OCI-LY7 (cell line): ENCODE measurements around the gene TADA2B. TPM values are rescaled to one million over a fixed set of nuclear protein-coding genes. Genes with fewer than 3 reads are reported as not detected.

ENCODE experiments used
- BruUV-seq: library from RNA; stranded (reverse); fragments of 400-500 nt; replicated peaks from 2 replicates; lab custom pipeline; 2021; lab: Mats Ljungman, UMichigan
- CTCF ChIA-PET: fragments of 300-600 bp; sonication (Branson Sonifier 250); formaldehyde crosslinking; loops from one replicate; lab custom pipeline; 2022; ENCODE audit warnings: antibody characterized with exemption; ENCODE audit not compliant: unreplicated experiment; lab: Charles Lee
- POLR2A ChIA-PET: fragments of 300-600 bp; sonication (Branson Sonifier 250); formaldehyde crosslinking; loops from one replicate; lab custom pipeline; 2022; ENCODE audit warnings: antibody characterized with exemption; lab: Charles Lee
- DNase-seq: peaks from one replicate; pipeline ENCODE4 v3.0.0-alpha.2; 2015; ENCODE audit warnings: low spot score
- H2AFZ ChIP-seq: fragments of 200-600 bp; sonication (generic), shearing (Covaris generic); 2 replicates; pipeline ENCODE4 v1.6.1; 2014; ENCODE audit warnings: mild to moderate bottlenecking, antibody characterized with exemption, low read length, moderate library complexity
- H3K27ac ChIP-seq: fragments of 200-600 bp; sonication (generic); 2 replicates; pipeline ENCODE4 v1.5.1; 2014; ENCODE audit warnings: mixed run types, low read depth, mild to moderate bottlenecking, moderate library complexity, low read length, inconsistent platforms; ENCODE audit not compliant: poor library complexity, severe bottlenecking
- H3K36me3 ChIP-seq: fragments of 200-600 bp; sonication (generic); 2 replicates; pipeline ENCODE4 v1.6.1; 2014; ENCODE audit warnings: mild to moderate bottlenecking, antibody characterized with exemption, low read length, moderate library complexity, mixed read lengths; ENCODE audit not compliant: insufficient read depth
- H3K4me1 ChIP-seq: fragments of 200-600 bp; sonication (generic); 2 replicates; pipeline ENCODE4 v1.5.1; 2014; ENCODE audit warnings: mild to moderate bottlenecking, low read length; ENCODE audit not compliant: insufficient read depth, poor library complexity, severe bottlenecking
- H3K4me2 ChIP-seq: fragments of 200-600 bp; sonication (generic); 2 replicates; pipeline ENCODE4 v1.6.1; 2014; ENCODE audit warnings: mild to moderate bottlenecking, low read length
- H3K4me3 ChIP-seq: fragments of 200-600 bp; sonication (generic); 2 replicates; pipeline ENCODE4 v1.5.1; 2014; ENCODE audit warnings: mild to moderate bottlenecking, low read depth, low read length; ENCODE audit not compliant: poor library complexity, severe bottlenecking
- H3K79me2 ChIP-seq: fragments of 200-600 bp; sonication (generic); 2 replicates; pipeline ENCODE4 v1.6.1; 2016; ENCODE audit warnings: low read depth, mild to moderate bottlenecking, low read length, moderate library complexity, mixed read lengths; ENCODE audit not compliant: insufficient read depth
- H3K9me2 ChIP-seq: fragments of 200-600 bp; sonication (generic); 2 replicates; pipeline ENCODE4 v1.6.1; 2016; ENCODE audit warnings: mild to moderate bottlenecking, low read length, mixed read lengths; ENCODE audit not compliant: insufficient read depth
- H3K9me3 ChIP-seq: fragments of 200-600 bp; sonication (generic); 2 replicates; pipeline ENCODE4 v1.6.1; 2014; ENCODE audit warnings: mild to moderate bottlenecking, mixed run types, low read length, mixed read lengths
- H4K20me1 ChIP-seq: fragments of 200-600 bp; sonication (generic); 2 replicates; pipeline ENCODE4 v1.6.1; 2014; ENCODE audit warnings: mild to moderate bottlenecking, antibody characterized with exemption, low read length, moderate library complexity, mixed read lengths; ENCODE audit not compliant: insufficient read depth
- CTCF ChIP-seq: fragments of 200-600 bp; sonication (generic); conservative IDR thresholded peaks from 2 replicates; pipeline ENCODE4 v1.5.1; 2014; ENCODE audit warnings: mild to moderate bottlenecking, antibody characterized with exemption, low read length, moderate library complexity, mixed read lengths
- EZH2phosphoT487 ChIP-seq: fragments of 200-600 bp; sonication (generic); IDR thresholded peaks from 2 replicates; pipeline ENCODE4 v1.6.1; 2018; ENCODE audit warnings: low read depth, borderline replicate concordance, mild to moderate bottlenecking, mixed run types, antibody characterized with exemption, low read length, moderate library complexity, mixed read lengths
- intact Hi-C: fragments of 100-400 bp; cut with micrococcal nuclease; formaldehyde crosslinking; loops from one replicate; pipeline ENCODE4 v1.10.0; 2022; ENCODE audit not compliant: unreplicated experiment
- total RNA-seq, 2 experiments: library from RNA; depleted of rRNA in 1 of 2; stranded (reverse); fragments of >200 nt in 1 of 2; shearing (Covaris generic) in 1 of 2; gene quantifications; 2 replicates each; pipeline ENCODE4 v1.2.3, GENCODE V29; 2014 to 2022

Gene TADA2B
- total RNA-seq, 2 experiments from 2014 or later = 9.9 to 20.2 TPM

GRCh38 chr4:7014815-7015214 lies 28.4 kb upstream of the TADA2B start:
- Histone ChIP-seq H3K9me3 (no peaks in the 10 kb centered on the region), H3K36me3 (peaks cover 72% of the 10 kb centered on the region), H3K4me3 (no peak overlapping the region), H3K9me2 (no peaks in the 10 kb centered on the region), H3K27ac (peak overlapping the region; percentile 43), H3K79me2 (no peaks in the 10 kb centered on the region), H2AFZ (no peak overlapping the region), H4K20me1 (no peaks in the 10 kb centered on the region), H3K4me1 (peaks cover 19% of the 10 kb centered on the region), H3K4me2 (no peak overlapping the region)
- DNase-seq = no peak
- no peak for TF ChIP-seq EZH2phosphoT487
- TF ChIP-seq CTCF = no peak
- CTCF ChIA-PET = interaction anchor here (1.2 kb wide), 1 partner anchor 53 kb away, joined by 3 read pairs; the partner anchor contains the start of gene GRPEL1
- BruUV-seq = no TSS peak
- POLR2A ChIA-PET = no interaction called here
- intact Hi-C loops = no loop called here

- ChIA-PET POLR2A (interaction anchor here (0.5 kb wide), 1 partner anchor 1420 kb away, joined by 3 read pairs; no protein-coding TSS in a partner anchor), CTCF (no interaction called here)
- H3K4me1 ChIP-seq = peaks cover 19% of the 10 kb centered on the region
- H3K9me3 ChIP-seq = no peaks in the 10 kb centered on the region
- no peak for DNase-seq
- H3K9me2 ChIP-seq = no peaks in the 10 kb centered on the region
- H3K36me3 ChIP-seq = peaks cover 67% of the 10 kb centered on the region
- no peaks in the 10 kb centered on the region for H3K79me2 ChIP-seq
- H4K20me1 ChIP-seq = no peaks in the 10 kb centered on the region
- no peak overlapping the region for H3K4me3 ChIP-seq
- no TSS peak for BruUV-seq
- no peak overlapping the region for H3K27ac ChIP-seq
- no peak overlapping the region for H3K4me2 ChIP-seq
- intact Hi-C loops = no loop called here
- TF ChIP-seq CTCF (no peak), EZH2phosphoT487 (no peak)
- no peak overlapping the region for H2AFZ ChIP-seq
Observed at GRCh38 chr4:7015383-7016035, 27.7 kb upstream of the TADA2B start.

- Histone ChIP-seq H4K20me1 (no peaks in the 10 kb centered on the region), H3K4me2 (no peak overlapping the region), H2AFZ (no peak overlapping the region), H3K27ac (no peak overlapping the region), H3K4me1 (peaks cover 19% of the 10 kb centered on the region), H3K9me2 (no peaks in the 10 kb centered on the region), H3K79me2 (no peaks in the 10 kb centered on the region), H3K36me3 (peaks cover 62% of the 10 kb centered on the region), H3K4me3 (no peak overlapping the region), H3K9me3 (no peaks in the 10 kb centered on the region)
- CTCF ChIA-PET = no interaction called here
- POLR2A ChIA-PET = no interaction called here
- no TSS peak for BruUV-seq
- intact Hi-C loops = no loop called here
- no peak for TF ChIP-seq CTCF
- TF ChIP-seq EZH2phosphoT487 = no peak
- no peak for DNase-seq
Observed at GRCh38 chr4:7016086-7016485, 27.1 kb upstream of the TADA2B start.
